Prostate gland (tissue), 2 donors: ENCODE results near the gene MAPKBP1. TPM values are rescaled to one million over a fixed set of nuclear protein-coding genes. Genes with fewer than 3 reads are reported as not detected.
"Not testable (repeated sequence)": the region's sequence is repeated elsewhere in the genome, so short reads cannot be mapped to it uniquely, and the experiment has no call there.

Experiments
- DNase-seq: peaks from one replicate; pipeline ENCODE4 v3.0.0-alpha.2; 2019; ENCODE audit warnings: low spot score
- H3K27ac ChIP-seq, 2 donors: fragments of 200-600 bp; sonication (generic); 2 replicates each; pipeline ENCODE4 v1.5.1; 2017 to 2019
- H3K27me3 ChIP-seq: fragments of 200-600 bp; sonication (generic); replicated peaks from 2 replicates; pipeline ENCODE4 v1.5.1; 2019; ENCODE audit not compliant: insufficient read depth
- H3K36me3 ChIP-seq, 2 donors: fragments of 200-600 bp; sonication (generic); 1 replicate in 1 of 2; 2 replicates in 1 of 2; pipeline versions ENCODE4 v1.5.1 to v1.8.1; 2017 to 2019
- H3K4me1 ChIP-seq: fragments of 200-600 bp; sonication (generic); replicated peaks from 2 replicates; pipeline ENCODE4 v1.5.1; 2019
- H3K4me3 ChIP-seq, 2 donors: fragments of 200-600 bp; sonication (generic); 2 replicates each; pipeline ENCODE4 v1.5.1; 2017 to 2019
- H3K9me3 ChIP-seq: fragments of 200-600 bp; sonication (generic); 2 replicates; pipeline ENCODE4 v1.5.1; 2017
- POLR2A ChIP-seq: fragments of 450-650 bp; IDR thresholded peaks from one replicate; pipeline ENCODE4 v1.6.1; 2016; ENCODE audit warnings: antibody characterized with exemption, mild to moderate bottlenecking
- POLR2AphosphoS5 ChIP-seq: sonication (generic); formaldehyde crosslinking; IDR thresholded peaks from one replicate; pipeline ENCODE4 v1.6.1; 2017; ENCODE audit warnings: antibody characterized with exemption
- WGBS: methylation state at CpG from one replicate; pipeline ENCODE4 v1.1.5; 2018; 5-methylcytosine and 5-hydroxymethylcytosine counted together
- intact Hi-C: fragments of 100-400 bp; cut with DNase I; formaldehyde crosslinking; loops from one replicate; pipeline ENCODE4 v1.14.2; 2022
- total RNA-seq, 2 donors: library from RNA; depleted of rRNA; stranded (reverse); fragments of >200 nt; gene quantifications; one replicate each; pipeline ENCODE4 v1.1.0, GENCODE V29; 2016
- TF ChIP-seq, protein P1 (sequence below), 4 experiments: fragments of 200-600 bp in 2 of 4; fragments of 450-650 bp in 2 of 4; sonication (generic) in 2 of 4; IDR thresholded peaks; 1 replicate in 3 of 4; 2 replicates in 1 of 4; pipeline ENCODE4 v1.5.1; 2016 to 2019; ENCODE audit warnings: antibody characterized with exemption in 4 of 4, mild to moderate bottlenecking in 2 of 4, moderate library complexity in 2 of 4

MAPKBP1 gene
- total RNA-seq, 2 donors from 2014 or later: 17.4 to 62.8 TPM

- Histone ChIP-seq H3K4me1 (no peaks in the 10 kb centered on the region), H3K9me3 (no peaks in the 10 kb centered on the region), H3K27ac (no peak overlapping the region), H3K36me3 (peaks cover 7 to 12% of the 10 kb centered on the region in 2 donors), H3K27me3 (no peaks in the 10 kb centered on the region), H3K4me3 (no peak overlapping the region)
- no peak for DNase-seq
- WGBS: 93% methylated on average over 4 of the region's 4 CpGs
- intact Hi-C loops: no loop called here
- TF ChIP-seq POLR2AphosphoS5 (no peak), POLR2A (no peak)
- TF ChIP-seq, protein P1, sequence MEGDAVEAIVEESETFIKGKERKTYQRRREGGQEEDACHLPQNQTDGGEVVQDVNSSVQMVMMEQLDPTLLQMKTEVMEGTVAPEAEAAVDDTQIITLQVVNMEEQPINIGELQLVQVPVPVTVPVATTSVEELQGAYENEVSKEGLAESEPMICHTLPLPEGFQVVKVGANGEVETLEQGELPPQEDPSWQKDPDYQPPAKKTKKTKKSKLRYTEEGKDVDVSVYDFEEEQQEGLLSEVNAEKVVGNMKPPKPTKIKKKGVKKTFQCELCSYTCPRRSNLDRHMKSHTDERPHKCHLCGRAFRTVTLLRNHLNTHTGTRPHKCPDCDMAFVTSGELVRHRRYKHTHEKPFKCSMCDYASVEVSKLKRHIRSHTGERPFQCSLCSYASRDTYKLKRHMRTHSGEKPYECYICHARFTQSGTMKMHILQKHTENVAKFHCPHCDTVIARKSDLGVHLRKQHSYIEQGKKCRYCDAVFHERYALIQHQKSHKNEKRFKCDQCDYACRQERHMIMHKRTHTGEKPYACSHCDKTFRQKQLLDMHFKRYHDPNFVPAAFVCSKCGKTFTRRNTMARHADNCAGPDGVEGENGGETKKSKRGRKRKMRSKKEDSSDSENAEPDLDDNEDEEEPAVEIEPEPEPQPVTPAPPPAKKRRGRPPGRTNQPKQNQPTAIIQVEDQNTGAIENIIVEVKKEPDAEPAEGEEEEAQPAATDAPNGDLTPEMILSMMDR (IDR thresholded peaks at IDR 0.05): no peak
Observed at GRCh38 chr15:41734079-41734478, 40.2 kb upstream of the MAPKBP1 start.

DNA sequence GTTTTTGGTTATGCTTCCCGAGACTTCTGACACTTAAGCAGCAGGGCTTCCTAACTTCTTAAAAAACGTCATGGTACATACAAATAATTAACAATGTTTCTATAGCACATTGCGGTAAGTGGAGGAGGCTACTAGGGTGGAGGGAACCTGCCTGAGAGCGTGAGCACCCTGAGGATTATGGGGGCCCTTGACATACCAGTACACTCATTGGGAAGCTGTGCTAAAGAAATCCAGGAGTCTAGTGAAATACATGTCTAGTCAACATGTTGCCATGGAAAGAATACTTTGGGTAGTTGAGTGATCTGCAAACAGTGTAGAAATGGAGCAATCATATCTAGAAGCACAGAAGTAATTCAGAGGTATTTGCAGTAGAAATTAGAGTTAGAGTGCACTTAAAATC is 39.2 kb upstream of the MAPKBP1 start:
- 89% methylated on average over 4 of the region's 4 CpGs for WGBS
- no peaks in the 10 kb centered on the region for H3K9me3 ChIP-seq
- no peak for DNase-seq
- intact Hi-C loops: no loop called here
- no peak overlapping the region for H3K27ac ChIP-seq
- H3K4me3 ChIP-seq: no peak overlapping the region
- no peaks in the 10 kb centered on the region for H3K27me3 ChIP-seq
- TF ChIP-seq POLR2A (no peak), POLR2AphosphoS5 (no peak)
- TF ChIP-seq, protein P1 (IDR thresholded peaks at IDR 0.05): no peak
- no peaks in the 10 kb centered on the region for H3K4me1 ChIP-seq
- peaks cover 7 to 12% of the 10 kb centered on the region in 2 donors for H3K36me3 ChIP-seq

DNA sequence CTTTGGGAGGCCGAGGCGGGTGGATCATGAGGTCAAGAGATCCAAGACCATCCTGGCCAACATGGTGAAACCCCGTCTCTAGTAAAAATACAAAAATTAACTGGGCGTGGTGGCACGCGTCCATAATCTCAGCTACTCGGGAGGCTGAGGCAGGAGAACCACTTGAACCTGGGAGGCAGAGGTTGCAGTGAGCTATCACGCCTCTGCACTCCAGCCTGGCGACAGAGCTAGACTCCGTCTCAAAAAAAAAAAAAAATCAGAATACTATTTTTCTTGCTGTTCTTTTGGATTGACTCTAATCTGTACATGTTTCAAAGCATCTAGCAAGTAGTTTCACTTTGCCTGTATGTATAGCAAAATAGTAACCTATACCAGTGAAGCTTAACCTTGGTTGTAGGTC is 38.8 kb upstream of the MAPKBP1 start:
- H3K4me1 ChIP-seq, H3K27me3 ChIP-seq, H3K9me3 ChIP-seq, H3K4me3 ChIP-seq, DNase-seq, H3K27ac ChIP-seq, intact Hi-C loops: not testable (repeated sequence)
- WGBS: 93% methylated on average over 10 of the region's 10 CpGs
- H3K36me3 ChIP-seq: peaks cover 7 to 12% of the 10 kb centered on the region in 2 donors

DNA sequence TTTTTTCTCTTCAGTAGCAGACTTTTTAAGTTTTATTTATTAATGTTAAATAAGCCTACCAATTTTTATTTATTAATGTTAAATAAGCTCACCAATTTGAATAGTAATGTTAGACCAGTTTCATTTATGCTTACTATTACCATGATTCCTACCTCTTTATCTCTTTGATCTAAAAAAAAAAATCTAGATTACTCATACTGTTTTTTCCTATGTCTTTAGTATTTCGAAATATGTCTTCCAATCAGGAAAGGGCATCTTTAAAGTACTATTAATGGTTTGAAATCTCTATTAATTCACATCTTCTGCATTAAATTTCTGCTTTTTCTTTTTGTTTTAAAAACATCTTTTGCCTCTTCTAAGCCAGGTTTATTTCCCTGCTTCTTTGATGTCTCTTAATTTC is 27.5 kb upstream of the MAPKBP1 start:
- Histone ChIP-seq H3K9me3 (no peaks in the 10 kb centered on the region), H3K4me3 (no peak overlapping the region), H3K4me1 (no peaks in the 10 kb centered on the region), H3K27ac (no peak overlapping the region), H3K27me3 (no peaks in the 10 kb centered on the region), H3K36me3 (no peaks in the 10 kb centered on the region)
- TF ChIP-seq, protein P1 (IDR thresholded peaks at IDR 0.05): no peak
- TF ChIP-seq POLR2AphosphoS5 (no peak), POLR2A (no peak)
- 81% methylated on average over 1 of the region's 1 CpG for WGBS
- DNase-seq: no peak
- intact Hi-C loops: no loop called here

DNA sequence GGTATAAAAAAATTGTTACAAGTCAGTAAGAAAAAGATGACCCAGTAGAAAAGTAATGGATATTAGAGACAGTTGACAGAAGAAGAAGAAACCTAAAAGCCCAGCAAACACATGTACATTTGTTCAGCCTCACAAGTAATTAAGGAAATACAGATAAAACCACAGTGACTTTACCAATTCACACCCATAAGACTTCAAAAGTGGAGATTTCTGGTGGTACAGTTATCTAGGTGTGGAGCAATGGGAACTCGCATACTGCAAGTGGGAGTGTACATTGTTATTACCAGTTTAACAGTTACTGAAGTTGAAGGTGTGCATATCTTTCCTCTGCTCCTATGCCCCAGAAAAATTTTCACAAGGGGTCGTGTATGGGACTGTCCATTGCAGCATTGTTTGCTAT is 18.1 kb upstream of the MAPKBP1 start:
- intact Hi-C loops: no loop called here
- H3K27me3 ChIP-seq: no peaks in the 10 kb centered on the region
- DNase-seq: no peak
- H3K27ac ChIP-seq: no peak overlapping the region
- TF ChIP-seq POLR2AphosphoS5 (no peak), POLR2A (no peak)
- TF ChIP-seq, protein P1 (IDR thresholded peaks at IDR 0.05): no peak
- no peak overlapping the region for H3K4me3 ChIP-seq
- no peaks in the 10 kb centered on the region for H3K9me3 ChIP-seq
- 86% methylated on average over 2 of the region's 2 CpGs for WGBS
- no peaks in the 10 kb centered on the region for H3K4me1 ChIP-seq
- no peaks in the 10 kb centered on the region for H3K36me3 ChIP-seq
